ENCODE results near the gene EYA2.

The EYA2 gene

DNA sequence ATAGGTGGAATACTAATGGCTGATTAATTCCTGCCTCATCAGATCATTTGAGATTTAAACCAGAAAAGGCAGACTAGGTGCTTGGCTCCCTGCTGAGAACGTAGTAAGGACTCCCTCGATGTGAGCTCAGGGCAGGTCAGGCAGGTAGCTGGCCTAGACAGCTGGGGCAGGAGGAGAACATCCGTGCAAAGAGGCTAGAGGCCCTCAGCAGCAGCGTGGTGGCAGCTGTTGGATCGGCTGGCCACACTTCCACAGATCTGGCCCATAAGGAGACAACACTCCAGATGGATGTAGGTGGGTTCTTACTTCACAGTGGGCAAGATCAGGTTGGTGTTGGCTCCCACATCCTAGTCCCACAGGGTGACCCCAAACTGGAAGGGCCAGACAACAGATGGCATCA lies 38.5 kb downstream of the EYA2 start:
- Histone ChIP-seq H3K4me2 (no peak overlapping the region), H4K20me1 (ENCODE audit: insufficient read depth) (peaks cover 48% of the 10 kb centered on the region), H3K4me3 (IDR thresholded peaks at IDR 0.05; ENCODE audit: insufficient read depth, low read depth, low read length) (no peak overlapping the region), H3K27ac (no peak overlapping the region), H3K9ac (no peak overlapping the region), H3K79me2 (ENCODE audit: insufficient read depth, low read depth) (peaks cover 98% of the 10 kb centered on the region), H2AFZ (ENCODE audit: low read depth) (no peak overlapping the region), H3K27me3 (ENCODE audit: insufficient read depth, low read depth) (no peaks in the 10 kb centered on the region), H3K36me3 (ENCODE audit: insufficient read depth) (no peaks in the 10 kb centered on the region), H3K4me1 (ENCODE audit: low read depth, poor library complexity, severe bottlenecking) (no peaks in the 10 kb centered on the region)
- TF ChIP-seq, protein P1, sequence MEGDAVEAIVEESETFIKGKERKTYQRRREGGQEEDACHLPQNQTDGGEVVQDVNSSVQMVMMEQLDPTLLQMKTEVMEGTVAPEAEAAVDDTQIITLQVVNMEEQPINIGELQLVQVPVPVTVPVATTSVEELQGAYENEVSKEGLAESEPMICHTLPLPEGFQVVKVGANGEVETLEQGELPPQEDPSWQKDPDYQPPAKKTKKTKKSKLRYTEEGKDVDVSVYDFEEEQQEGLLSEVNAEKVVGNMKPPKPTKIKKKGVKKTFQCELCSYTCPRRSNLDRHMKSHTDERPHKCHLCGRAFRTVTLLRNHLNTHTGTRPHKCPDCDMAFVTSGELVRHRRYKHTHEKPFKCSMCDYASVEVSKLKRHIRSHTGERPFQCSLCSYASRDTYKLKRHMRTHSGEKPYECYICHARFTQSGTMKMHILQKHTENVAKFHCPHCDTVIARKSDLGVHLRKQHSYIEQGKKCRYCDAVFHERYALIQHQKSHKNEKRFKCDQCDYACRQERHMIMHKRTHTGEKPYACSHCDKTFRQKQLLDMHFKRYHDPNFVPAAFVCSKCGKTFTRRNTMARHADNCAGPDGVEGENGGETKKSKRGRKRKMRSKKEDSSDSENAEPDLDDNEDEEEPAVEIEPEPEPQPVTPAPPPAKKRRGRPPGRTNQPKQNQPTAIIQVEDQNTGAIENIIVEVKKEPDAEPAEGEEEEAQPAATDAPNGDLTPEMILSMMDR (conservative IDR thresholded peaks at IDR 0.05; ENCODE audit: low read depth, low read length) = no peak

DNA sequence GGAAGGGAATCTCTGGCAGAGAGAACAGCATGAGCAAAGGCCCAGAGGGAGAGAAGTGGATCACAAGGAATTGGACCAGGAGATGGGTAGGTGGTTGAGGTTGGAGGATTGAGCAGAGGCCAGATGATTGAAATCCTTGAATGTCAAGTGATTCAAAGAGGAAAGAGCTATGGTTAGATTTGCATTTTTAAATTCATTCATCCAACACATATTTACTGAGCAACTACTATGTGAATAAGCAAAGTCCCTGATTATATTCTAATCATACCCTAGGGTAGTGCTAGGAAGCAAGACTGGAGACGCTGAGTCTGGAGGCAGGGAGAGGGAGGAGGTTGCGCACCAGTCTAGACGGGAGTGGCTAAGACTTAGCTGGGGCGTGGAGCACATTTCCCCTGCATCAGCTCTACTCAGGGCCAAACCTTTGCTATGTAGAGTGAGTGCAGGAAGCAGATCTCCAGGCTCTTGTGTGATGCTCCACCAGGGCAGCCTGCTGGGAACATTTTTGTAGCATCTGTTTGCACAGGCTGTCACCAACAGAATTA lies 40.2 kb downstream of the EYA2 start:
- no peak overlapping the region for H3K4me2 ChIP-seq
- H3K27ac ChIP-seq = no peak overlapping the region
- H3K79me2 ChIP-seq (ENCODE audit: insufficient read depth, low read depth) = peaks cover 97% of the 10 kb centered on the region
- no peaks in the 10 kb centered on the region for H3K36me3 ChIP-seq (ENCODE audit: insufficient read depth)
- H3K4me1 ChIP-seq (ENCODE audit: low read depth, poor library complexity, severe bottlenecking) = peaks cover 8% of the 10 kb centered on the region
- H4K20me1 ChIP-seq (ENCODE audit: insufficient read depth) = peaks cover 39% of the 10 kb centered on the region
- H3K27me3 ChIP-seq (ENCODE audit: insufficient read depth, low read depth) = no peaks in the 10 kb centered on the region
- H3K4me3 ChIP-seq (IDR thresholded peaks at IDR 0.05; ENCODE audit: insufficient read depth, low read depth, low read length) = no peak overlapping the region
- H2AFZ ChIP-seq (ENCODE audit: low read depth) = no peak overlapping the region
- no peak overlapping the region for H3K9ac ChIP-seq
- TF ChIP-seq, protein P1 (conservative IDR thresholded peaks at IDR 0.05; ENCODE audit: low read depth, low read length) = no peak

DNA sequence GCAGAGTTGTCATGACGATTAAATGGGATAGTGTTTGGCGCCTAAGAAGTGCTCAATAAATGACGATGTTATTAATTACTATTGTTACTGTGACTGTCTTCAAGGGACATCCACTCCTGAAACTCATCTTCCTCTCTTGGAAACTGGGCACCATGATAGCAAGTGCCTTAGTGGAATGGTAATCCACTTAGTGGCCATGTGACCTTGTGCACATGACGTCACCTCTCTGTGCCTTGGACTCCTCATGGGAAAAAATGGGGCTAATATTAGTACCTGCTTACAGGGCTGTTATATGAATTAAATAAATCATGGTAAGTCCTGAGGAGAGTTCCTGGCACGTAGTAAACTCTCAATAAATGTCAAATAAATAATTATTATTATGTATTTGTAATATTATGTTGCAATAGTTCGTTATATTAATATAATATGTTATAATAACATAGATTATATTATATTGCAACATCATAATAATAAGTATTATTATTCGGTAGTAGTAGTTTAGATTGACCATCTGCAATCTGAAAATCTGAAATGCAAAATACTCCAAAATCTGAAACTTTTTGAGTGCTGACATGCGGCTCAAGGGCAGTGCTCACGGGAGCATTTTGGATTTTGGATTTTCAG lies 40.9 kb downstream of the EYA2 start:
- TF ChIP-seq, protein P1 (conservative IDR thresholded peaks at IDR 0.05; ENCODE audit: low read depth, low read length) = no peak
- no peak overlapping the region for H3K27ac ChIP-seq
- no peaks in the 10 kb centered on the region for H3K36me3 ChIP-seq (ENCODE audit: insufficient read depth)
- no peak overlapping the region for H3K4me2 ChIP-seq
- H3K9ac ChIP-seq = no peak overlapping the region
- H3K79me2 ChIP-seq (ENCODE audit: insufficient read depth, low read depth) = peaks cover 97% of the 10 kb centered on the region
- H2AFZ ChIP-seq (ENCODE audit: low read depth) = no peak overlapping the region
- peaks cover 8% of the 10 kb centered on the region for H3K4me1 ChIP-seq (ENCODE audit: low read depth, poor library complexity, severe bottlenecking)
- H3K4me3 ChIP-seq (IDR thresholded peaks at IDR 0.05; ENCODE audit: insufficient read depth, low read depth, low read length) = no peak overlapping the region
- no peaks in the 10 kb centered on the region for H3K27me3 ChIP-seq (ENCODE audit: insufficient read depth, low read depth)
- H4K20me1 ChIP-seq (ENCODE audit: insufficient read depth) = peaks cover 44% of the 10 kb centered on the region

DNA sequence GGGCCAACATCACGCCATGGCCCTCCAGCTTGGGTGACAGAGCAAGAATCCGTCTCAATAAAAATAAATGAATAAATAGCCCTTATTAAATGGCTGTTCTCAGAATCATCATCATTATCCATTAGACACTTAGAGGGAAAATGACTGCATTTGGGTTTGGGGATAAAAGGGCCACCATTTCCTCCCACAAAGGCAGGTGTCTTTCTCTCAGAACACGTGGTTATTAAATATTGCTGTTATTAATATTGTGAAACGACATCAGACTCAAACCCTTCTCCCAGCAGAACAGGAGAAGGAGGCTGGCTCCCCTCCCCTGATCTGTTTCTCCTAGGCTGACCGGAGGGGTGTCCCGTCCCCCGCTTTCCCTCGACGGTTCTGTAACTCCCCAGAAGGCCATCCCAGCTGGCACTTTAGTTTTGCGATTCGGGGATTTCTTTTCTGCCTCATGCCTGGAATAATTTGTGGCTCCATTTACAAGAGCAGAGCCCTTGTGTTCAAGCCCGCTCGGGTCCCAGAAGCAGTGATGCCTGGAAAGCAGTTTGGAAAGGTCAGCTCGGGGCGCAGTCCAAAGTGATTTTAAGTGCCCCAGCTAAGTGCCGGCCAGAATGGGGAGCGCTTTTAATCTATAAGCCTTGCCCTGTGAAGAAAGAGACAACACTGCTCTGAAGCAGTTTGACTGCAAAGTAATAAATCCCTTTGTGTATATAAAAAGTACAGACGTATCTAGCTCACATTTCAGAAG lies 41.9 kb downstream of the EYA2 start:
- Histone ChIP-seq H3K36me3 (ENCODE audit: insufficient read depth) (no peaks in the 10 kb centered on the region), H4K20me1 (ENCODE audit: insufficient read depth) (peaks cover 38% of the 10 kb centered on the region), H3K79me2 (ENCODE audit: insufficient read depth, low read depth) (peaks cover 95% of the 10 kb centered on the region), H2AFZ (ENCODE audit: low read depth) (no peak overlapping the region), H3K9ac (no peak overlapping the region), H3K27me3 (ENCODE audit: insufficient read depth, low read depth) (no peaks in the 10 kb centered on the region), H3K4me2 (no peak overlapping the region), H3K27ac (no peak overlapping the region), H3K4me1 (ENCODE audit: low read depth, poor library complexity, severe bottlenecking) (peaks cover 8% of the 10 kb centered on the region), H3K4me3 (IDR thresholded peaks at IDR 0.05; ENCODE audit: insufficient read depth, low read depth, low read length) (no peak overlapping the region)
- TF ChIP-seq, protein P1 (conservative IDR thresholded peaks at IDR 0.05; ENCODE audit: low read depth, low read length) = no peak

Measured in KMS-11 (cell line).